ENCODE data around the gene MTOR. TPM values are rescaled to one million over a fixed set of nuclear protein-coding genes. Genes with fewer than 3 reads are reported as not detected.

Gene MTOR
- 34.5 and 39.9 TPM in 2 replicates for total RNA-seq

DNA sequence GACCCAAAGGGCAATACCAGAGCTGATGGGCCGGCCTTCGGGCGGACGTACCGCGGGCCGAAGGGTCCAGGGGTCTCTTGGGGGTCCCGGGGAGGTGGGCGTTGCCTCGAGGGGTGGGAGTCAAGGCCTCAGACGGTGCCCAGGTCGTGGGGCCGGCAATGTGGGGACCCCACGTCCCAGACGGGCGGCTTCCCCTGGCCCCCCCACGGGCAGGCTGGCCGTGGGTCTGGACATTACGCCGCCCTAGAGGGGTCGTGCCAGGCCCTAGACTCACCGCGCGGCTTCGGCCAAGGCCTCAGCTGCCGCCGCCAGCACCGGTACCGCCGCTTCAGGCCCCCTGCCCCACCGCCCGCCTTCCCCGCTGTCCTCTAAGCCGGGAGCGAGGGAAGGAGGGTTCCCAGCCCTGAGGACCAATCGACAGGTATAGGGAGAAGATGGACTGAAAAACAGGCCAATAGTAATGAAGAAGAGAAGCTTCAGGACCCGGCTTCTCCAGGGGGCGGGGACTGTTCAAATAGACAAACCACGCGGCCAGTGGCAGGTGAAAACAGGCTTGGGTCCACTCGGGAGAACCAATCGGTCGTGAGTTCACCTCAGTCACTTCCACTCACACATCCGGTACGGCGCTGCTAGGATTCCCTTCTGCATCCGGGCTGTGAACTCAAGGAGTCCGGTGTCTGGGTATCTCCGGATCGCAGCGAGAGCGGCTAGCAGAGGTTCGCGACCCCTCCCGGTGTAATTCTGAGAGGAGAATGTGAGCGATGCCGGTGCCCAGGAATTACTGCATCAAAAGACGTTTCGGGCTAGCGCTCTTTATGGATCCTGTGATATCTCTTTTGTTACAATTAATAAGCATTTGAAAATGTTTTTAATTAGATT, at the start of gene MTOR:
Gene MTOR (minus strand): TSS at position 381 of the 879 bp plus-strand sequence. CDS start 3,142 bp downstream, outside the sequence.

DNA sequence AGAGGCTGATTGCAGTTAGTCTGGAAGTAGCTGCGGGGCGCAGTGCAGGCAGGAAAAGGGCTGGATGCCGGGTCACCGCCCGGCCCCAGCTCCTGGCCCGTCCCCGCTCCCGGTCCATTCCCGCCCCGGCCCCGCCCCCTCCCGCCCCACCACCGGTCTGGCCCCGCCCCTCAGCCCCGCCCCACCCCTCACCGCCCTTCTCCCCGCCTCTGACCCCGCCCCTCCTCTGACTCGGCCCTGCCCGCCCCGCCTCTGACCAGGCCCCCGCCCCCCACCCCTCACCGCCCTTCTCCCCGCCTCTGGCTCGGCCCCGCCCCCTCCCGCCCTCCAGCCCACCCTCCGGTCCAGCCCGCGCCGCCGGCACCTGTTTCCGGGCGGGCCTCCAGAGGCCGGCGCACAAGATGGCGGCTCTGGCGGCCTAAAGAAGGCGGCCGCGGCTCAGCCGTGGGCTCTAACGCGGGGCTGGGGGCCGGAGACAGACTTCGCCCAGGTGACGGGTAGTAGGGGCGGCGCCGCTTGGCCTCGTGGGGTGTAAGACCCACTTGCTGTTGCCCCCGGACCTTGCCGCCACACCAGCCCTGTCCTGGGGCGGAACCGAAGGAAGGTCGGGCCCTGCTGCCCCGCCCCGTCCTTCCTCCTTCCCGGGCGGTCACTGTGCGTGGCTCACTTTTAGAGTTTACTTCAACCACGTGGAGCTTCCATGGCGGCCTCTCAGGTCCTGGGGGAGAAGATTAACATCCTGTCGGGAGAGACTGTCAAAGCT, 10.7 kb upstream of the MTOR start, which contains the start of gene UBIAD1:
Gene UBIAD1 (plus strand): TSS at position 367 of the 763 bp plus-strand sequence. CDS start 334 bp downstream, at position 701.

GRCh38 chr1:11188858-11189451, 73.4 kb downstream of the MTOR start, which contains the start of gene ANGPTL7:
ANGPTL7 (plus strand) TSS chr1:11189355; CDS start chr1:11189580, 225 bp downstream.

DNA sequence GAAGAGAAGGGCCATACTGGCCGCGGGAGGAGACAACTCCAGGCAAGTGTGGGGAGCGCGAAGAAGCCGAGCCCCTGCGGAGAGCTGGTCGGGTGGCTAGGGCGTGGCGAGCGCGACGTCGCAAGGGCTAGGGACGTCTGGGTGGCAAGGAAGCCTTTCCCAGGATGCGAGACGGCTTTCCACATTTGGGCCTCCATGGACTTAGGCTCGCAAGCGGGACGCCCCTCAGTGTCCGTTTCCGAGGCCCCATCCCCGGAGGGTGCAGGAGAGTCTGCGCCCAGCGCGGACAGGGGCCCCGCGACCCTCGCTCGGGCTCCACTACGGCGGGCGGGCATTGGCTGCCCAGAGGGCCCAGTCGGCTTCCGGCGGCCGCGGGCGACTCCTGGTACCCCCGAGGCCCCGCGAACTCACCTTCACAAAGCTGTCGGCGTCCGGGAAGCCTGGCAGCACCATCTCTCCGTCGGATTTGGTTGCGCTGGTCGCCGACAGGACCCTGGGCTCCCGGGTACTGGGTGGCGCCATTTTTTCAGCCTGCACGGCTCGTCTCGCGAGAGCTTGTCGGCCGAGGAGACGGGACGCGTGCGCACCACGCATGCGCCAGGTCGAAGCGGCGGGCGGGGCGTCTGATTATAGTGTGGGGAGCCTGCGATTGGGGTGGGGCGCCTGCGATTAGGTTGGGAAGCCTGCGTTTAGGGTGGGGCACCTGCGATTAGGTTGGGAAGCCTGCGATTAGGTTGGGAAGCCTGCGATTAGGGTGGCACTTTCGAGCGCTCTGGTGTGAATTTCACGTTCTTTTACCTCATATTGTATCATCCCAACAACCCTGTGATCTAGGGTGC, 162.8 kb downstream of the MTOR start, which contains the start of gene EXOSC10:
Gene EXOSC10 (minus strand): TSS at position 560 of the 839 bp plus-strand sequence. CDS start 38 bp downstream, at position 522.

DNA sequence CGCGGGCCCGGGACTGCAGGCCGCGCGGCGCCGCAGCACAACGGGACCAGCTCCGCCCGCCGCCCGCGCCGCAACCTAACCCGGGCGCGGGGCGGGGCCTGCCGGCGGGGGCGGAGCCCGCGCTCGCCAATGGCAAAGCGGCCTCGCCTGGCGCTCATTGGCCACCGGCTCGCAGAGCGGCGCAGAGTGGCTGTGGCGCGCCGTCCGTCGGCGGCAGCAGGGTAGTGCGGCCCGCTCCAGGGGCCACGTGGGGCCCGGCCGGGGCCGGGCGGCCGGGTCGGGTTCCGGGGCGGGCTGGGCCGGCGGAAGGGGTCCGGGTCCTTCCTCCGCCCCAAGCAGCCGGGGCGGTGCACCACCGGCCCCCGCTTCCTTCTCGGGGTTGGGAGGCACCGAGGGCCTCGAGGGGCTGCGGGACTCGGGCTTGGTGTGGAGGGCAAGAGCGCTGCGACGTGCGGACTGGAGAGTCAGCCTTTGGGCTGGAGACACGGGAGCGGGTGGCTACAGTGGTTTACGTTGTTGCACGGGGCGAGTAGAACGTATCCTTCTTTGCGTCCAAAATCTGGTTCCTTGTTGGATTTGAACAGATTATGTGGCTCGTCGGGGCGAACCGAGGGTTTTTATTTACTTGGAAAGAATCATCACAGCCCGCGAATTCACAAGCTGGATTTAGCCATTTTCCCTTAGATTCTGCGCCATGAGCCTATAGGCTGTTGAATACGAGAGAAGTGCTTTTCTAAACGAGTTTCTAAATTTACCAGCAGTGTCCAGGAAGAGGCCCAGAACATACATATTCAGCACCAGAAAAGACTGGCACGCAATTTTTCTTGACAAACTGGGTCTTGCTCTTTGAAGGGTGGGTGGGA, 202.2 kb downstream of the MTOR start, which contains the start of gene SRM:
Gene SRM (minus strand): TSS at position 51 of the 863 bp plus-strand sequence. CDS start 75 bp downstream, outside the sequence.

Other genes with a start within 250 kb of the MTOR start
- gene TARDBP, start 249.9 kb downstream of the MTOR start, total RNA-seq: 53.5 and 57.8 TPM in 2 replicates
- not detected in 2 replicates for gene MASP2, start 215.3 kb downstream of the MTOR start, total RNA-seq
- 67.8 and 150 TPM in 2 replicates for gene SRM, start 202.5 kb downstream of the MTOR start, total RNA-seq
- gene EXOSC10, start 162.7 kb downstream of the MTOR start, total RNA-seq: 39.2 and 59.6 TPM in 2 replicates
- 0.25 TPM in 1 of 2 replicates, not detected in the other for gene ANGPTL7, start 73.2 kb downstream of the MTOR start, total RNA-seq
- gene UBIAD1, start 10.6 kb upstream of the MTOR start, total RNA-seq: 13.4 and 13.9 TPM in 2 replicates
- 0.16 and 0.38 TPM in 2 replicates for gene DISP3, start 216.6 kb upstream of the MTOR start, total RNA-seq

Measured in mesangial cell (primary cell).